Adrenal gland (tissue), 5 donors: ENCODE data around the gene WSB1.

Experiments
- CTCF ChIP-seq, 6 experiments: fragments of 450-650 bp in 4 of 6; fragments of 200-600 bp in 2 of 6; sonication (generic) in 1 of 6; IDR thresholded peaks; 1 replicate in 5 of 6; 2 replicates in 1 of 6; pipeline versions ENCODE4 v1.5.1 to v1.8.0; 2016 to 2021; ENCODE audit warnings: antibody characterized with exemption in 6 of 6, mild to moderate bottlenecking in 2 of 6, moderate library complexity in 1 of 6
- POLR2A ChIP-seq, 2 donors: fragments of 450-650 bp; IDR thresholded peaks; one replicate each; pipeline ENCODE4 v1.6.1; 2017; ENCODE audit warnings: antibody characterized with exemption in 2 of 2, mild to moderate bottlenecking in 2 of 2, moderate library complexity in 1 of 2
- donor health status: DM: no; HTN: no; CAD: no.

- TF ChIP-seq CTCF (IDR thresholded peaks at IDR 0.05) (no peak), POLR2A (IDR thresholded peaks at IDR 0.05) (no peak)
Observed at GRCh38 chr17:27280527-27280926, 13.4 kb upstream of the WSB1 start.
